ENCODE results near the gene CXCL17. TPM values are rescaled to one million over a fixed set of nuclear protein-coding genes. Genes with fewer than 3 reads are reported as not detected.

CXCL17 gene
- total RNA-seq, 2 experiments from 2014 or later = not detected

DNA sequence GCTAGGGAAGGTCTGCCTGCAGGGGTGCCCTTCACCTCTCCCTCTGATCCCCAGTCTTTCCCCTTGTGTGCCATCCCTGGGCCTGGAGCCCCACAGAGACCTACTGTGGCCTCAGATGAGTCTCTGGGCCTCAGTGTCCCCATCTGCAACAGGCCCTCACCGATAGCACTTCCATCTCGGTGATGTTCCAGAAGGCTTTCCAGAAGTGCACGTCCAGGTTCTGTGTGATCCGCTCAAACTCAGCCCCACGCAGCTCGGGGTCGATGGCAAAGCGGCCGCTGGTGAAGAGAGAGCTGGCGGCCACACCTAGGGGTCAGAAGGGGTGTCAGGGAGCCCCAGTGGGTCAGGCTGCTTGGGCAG is 35.0 kb downstream of the CXCL17 start:
- Mint-ChIP-seq H3K9me3 (ENCODE audit: insufficient read depth) (no peaks in the 10 kb centered on the region), H3K27me3 (ENCODE audit: low read depth) (no peaks in the 10 kb centered on the region), H3K36me3 (ENCODE audit: low read depth) (peaks cover 34% of the 10 kb centered on the region), H3K27ac (no peak overlapping the region), H3K4me1 (ENCODE audit: low read depth) (no peaks in the 10 kb centered on the region), H3K4me3 (no peak overlapping the region)
- ChIA-PET CTCF (interaction anchor here (1.5 kb wide), 1 partner anchor 13 kb away, joined by 3 read pairs; no protein-coding TSS in a partner anchor), POLR2A (no interaction called here)
- ATAC-seq = no peak
- DNase-seq = no peak

DNA sequence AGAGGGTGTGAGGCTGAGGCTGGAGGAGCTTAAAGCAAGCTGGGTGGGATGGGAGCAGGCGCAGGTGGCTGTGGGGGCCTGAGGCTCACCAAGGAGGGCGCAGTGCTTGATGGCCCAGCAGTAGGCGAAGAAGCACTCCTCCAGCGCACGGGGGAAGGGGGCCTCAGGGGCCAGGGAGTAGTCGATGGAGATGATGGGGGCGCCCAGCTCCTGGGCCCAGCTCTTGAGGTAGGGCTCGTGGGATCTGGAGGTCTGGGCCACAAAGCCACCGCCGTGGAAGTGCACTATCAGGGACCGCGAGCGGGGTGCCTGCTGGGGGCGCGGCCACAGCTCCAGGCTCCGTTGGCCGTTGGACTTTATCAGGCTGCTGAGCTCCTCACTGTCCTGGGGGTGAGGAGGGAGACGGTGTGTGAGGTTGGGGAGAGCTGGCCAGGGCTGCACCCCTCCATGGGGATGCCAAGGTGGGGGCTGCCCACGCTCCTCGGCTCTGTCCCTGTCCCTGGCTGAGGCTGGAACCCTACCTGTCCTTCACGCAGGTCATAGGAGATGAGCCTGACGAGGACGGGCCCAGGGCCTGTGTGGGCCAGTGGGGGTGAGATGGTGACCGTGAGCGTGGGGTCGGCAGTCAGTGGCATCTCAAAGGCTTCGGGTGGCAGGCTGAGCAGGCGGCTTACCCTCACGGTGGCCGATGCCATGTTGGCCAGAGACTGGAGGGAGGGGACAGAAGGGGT is 35.5 kb downstream of the CXCL17 start:
- ChIA-PET CTCF (interaction anchor here (1.5 kb wide), 1 partner anchor 13 kb away, joined by 3 read pairs; no protein-coding TSS in a partner anchor), POLR2A (interaction anchor here (0.7 to 0.8 kb wide), 2 partner anchors 10 to 12 kb away, joined by 4 read pairs; no protein-coding TSS in a partner anchor)
- no peak for DNase-seq
- H3K27ac Mint-ChIP-seq = no peak overlapping the region
- no peaks in the 10 kb centered on the region for H3K27me3 Mint-ChIP-seq (ENCODE audit: low read depth)
- H3K9me3 Mint-ChIP-seq (ENCODE audit: insufficient read depth) = no peaks in the 10 kb centered on the region
- no peak overlapping the region for H3K4me3 Mint-ChIP-seq
- H3K36me3 Mint-ChIP-seq (ENCODE audit: low read depth) = peaks cover 38% of the 10 kb centered on the region
- peaks cover 2% of the 10 kb centered on the region for H3K4me1 Mint-ChIP-seq (ENCODE audit: low read depth)
- no peak for ATAC-seq

DNA sequence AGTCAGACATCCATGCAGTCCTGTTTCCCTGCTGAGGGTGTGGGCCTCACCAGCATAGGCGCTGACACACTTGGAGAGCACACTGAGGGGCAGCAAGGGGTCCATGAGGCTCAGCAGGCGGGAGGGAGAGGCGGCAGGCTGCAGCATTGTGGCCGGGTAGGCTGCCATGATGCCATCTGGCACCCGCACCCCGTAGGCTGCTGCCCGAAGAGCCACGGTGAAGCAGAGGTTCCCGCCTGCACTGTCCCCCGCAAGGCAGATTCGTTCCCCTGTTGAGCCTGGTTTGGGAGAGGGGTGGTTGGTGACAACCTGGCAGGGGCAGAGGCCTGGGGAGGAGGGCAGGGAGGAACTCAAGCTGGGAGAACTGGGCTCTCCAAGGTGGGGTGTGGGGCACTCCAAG is 36.6 kb downstream of the CXCL17 start:
- peaks cover 11% of the 10 kb centered on the region for H3K4me1 Mint-ChIP-seq (ENCODE audit: low read depth)
- no peak for DNase-seq
- ATAC-seq = no peak
- H3K36me3 Mint-ChIP-seq (ENCODE audit: low read depth) = peaks cover 40% of the 10 kb centered on the region
- ChIA-PET CTCF (interaction anchor here (1.5 kb wide), 1 partner anchor 15 kb away, joined by 3 read pairs; no protein-coding TSS in a partner anchor), POLR2A (no interaction called here)
- no peak overlapping the region for H3K4me3 Mint-ChIP-seq
- no peaks in the 10 kb centered on the region for H3K27me3 Mint-ChIP-seq (ENCODE audit: low read depth)
- no peaks in the 10 kb centered on the region for H3K9me3 Mint-ChIP-seq (ENCODE audit: insufficient read depth)
- no peak overlapping the region for H3K27ac Mint-ChIP-seq

DNA sequence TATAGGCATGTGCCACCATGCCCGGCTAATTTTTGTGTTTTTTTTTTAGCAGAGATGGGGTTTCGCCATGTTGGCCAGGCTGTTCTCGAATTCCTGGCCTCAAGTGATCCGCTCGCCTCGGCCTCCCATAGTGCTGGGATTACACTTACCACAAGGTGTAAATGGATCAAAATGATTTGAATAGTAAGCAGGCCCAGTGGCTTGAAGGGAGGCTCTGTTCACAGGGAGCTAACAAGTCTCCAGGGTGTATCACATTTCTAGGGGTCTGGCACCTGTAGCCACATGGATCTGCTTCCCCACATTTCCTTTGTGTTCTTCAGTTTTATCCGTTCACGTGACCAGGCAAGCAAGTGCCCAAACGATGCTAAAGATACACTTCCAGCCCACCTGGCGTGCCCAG is 39.2 kb downstream of the CXCL17 start:
- peaks cover 22% of the 10 kb centered on the region for H3K4me1 Mint-ChIP-seq (ENCODE audit: low read depth)
- H3K9me3 Mint-ChIP-seq (ENCODE audit: insufficient read depth) = no peaks in the 10 kb centered on the region

DNA sequence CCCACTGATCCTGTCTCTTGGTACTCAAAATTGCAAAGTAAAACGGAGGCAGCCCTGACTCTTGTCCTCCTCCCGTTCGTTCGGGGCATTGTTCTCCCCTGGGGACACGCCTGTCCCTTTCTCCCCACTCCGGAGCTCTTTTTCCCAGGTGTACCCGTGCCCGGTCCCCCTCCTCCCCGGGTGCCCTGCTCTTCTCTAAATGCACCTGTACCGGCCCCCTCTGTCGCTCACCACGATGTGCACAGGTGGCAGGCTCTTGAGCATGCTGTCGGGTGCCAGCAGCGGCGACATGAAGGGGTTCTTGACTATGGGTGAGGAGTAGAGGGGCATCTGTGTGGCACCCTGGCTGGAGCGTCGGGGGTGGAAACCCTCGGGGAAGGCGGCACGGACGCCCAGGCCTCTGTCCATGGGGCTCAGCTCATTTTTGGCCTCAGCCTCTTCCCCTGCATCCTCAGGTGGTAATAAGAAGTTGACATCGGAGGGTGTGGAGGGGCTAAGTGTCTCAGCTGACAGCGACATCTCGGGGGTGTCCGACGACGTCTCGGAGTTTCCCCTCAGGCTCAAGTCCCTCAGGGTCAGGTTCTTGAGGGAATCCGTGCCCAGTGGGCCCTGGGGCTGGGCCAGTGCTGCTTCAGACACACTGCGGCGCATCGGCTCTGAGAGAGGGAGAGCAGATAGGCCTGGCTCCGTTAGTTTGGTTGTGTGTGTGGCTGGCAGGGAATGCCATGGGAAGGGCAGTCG is 40.2 kb downstream of the CXCL17 start:
- ChIA-PET POLR2A (no interaction called here), CTCF (interaction anchor here (1.1 to 2.4 kb wide), 5 partner anchors 15 to 298 kb away, joined by 3 to 10 read pairs (median 3); no protein-coding TSS in a partner anchor)
- no peak for ATAC-seq
- Mint-ChIP-seq H3K4me1 (ENCODE audit: low read depth) (peaks cover 28% of the 10 kb centered on the region), H3K4me3 (peak overlapping the region; percentile 69), H3K9me3 (ENCODE audit: insufficient read depth) (no peaks in the 10 kb centered on the region), H3K27me3 (ENCODE audit: low read depth) (no peaks in the 10 kb centered on the region), H3K36me3 (ENCODE audit: low read depth) (peaks cover 33% of the 10 kb centered on the region), H3K27ac (peak overlapping the region; percentile 46)
- no peak for DNase-seq

More for the DNA sequence above, 39.2 kb downstream of the CXCL17 start:
- H3K4me3 Mint-ChIP-seq = no peak overlapping the region
- no peak for ATAC-seq
- H3K27me3 Mint-ChIP-seq (ENCODE audit: low read depth) = no peaks in the 10 kb centered on the region
- H3K27ac Mint-ChIP-seq = no peak overlapping the region
- ChIA-PET POLR2A (interaction anchor here (0.6 to 0.8 kb wide), 2 partner anchors 18 to 19 kb away, joined by 3 read pairs; no protein-coding TSS in a partner anchor), CTCF (interaction anchor here (1.0 to 1.3 kb wide), 2 partner anchors 16 to 18 kb away, joined by 3 to 4 read pairs; no protein-coding TSS in a partner anchor)
- peaks cover 38% of the 10 kb centered on the region for H3K36me3 Mint-ChIP-seq (ENCODE audit: low read depth)
- DNase-seq = no peak

DNA sequence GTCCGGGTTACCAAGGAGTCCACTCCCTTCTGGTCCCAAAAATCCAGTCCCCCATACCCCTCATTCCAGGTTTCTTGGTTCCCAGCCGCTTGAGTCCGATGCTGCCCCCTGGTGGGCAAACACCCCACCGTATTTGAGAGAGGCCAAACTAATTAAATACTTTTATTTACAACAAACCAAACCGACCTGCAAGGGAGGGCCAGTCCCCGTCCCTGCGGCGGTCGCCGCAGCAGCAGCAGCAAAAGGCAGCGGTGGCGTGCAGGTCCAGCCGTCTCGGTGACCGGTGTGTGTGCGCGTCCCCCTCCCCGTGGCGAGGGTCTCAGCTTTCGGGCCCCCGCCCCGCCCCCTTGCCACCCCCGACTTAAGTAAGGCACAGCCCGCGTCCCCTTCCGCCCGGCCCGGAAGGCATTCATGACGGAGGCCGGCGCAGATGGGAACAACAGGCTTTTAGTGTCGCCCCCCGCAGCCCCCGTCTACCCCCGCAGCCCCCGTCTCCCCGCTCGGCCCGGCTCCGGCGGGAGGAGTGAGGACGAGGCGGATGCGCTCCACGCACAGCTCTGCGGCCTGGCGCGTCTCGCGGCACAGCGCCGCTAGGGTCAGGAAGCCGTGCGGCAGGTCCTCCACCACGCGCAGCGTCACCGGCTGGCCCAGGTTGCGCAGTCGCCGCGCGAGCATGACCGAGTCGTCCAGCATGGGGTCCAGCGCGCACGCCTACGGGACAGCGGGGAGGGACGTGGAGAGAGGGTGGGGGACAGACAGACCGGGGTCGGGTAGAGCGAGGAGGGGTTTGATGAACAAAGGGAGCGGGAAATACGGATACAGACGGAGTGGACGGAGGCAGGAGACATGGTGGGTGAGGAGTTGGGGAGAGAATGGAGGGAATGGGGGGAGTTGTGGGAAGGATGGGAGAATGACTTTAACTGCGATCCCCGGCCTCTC is 41.1 kb downstream of the CXCL17 start:
- POLR2A ChIA-PET = no interaction called here
- Mint-ChIP-seq H3K27me3 (ENCODE audit: low read depth) (no peaks in the 10 kb centered on the region), H3K4me1 (ENCODE audit: low read depth) (peaks cover 33% of the 10 kb centered on the region), H3K9me3 (ENCODE audit: insufficient read depth) (no peaks in the 10 kb centered on the region), H3K36me3 (ENCODE audit: low read depth) (peaks cover 25% of the 10 kb centered on the region), H3K4me3 (peak overlapping the region; percentile 69), H3K27ac (peak overlapping the region; percentile 63)
- DNase-seq (peak; percentile 78), ATAC-seq (peak; percentile 54)
- CTCF ChIA-PET = interaction anchor here (1.0 to 2.4 kb wide), 15 partner anchors 14 to 326 kb away, joined by 3 to 11 read pairs (median 4); partner anchors contain the start of gene ZNF574

DNA sequence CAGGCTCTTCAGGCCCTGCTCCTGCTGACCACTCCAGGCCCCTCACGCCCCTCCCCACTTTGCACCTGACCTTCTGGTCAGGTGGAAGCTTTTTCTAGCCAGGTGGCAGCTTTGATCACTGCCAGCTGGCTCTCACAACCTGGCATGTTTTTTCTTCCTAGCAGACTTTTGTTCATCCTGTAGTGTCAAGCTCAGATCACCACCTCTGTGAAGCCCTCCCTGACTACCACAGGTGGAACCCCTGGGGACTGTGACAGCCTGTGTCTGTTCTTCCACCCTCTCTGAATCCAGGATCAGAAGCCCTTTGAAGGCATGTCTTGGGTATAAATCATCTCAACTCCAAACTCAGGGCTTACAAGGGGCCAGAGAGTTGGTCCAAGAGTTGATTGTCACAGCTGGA is 42.3 kb downstream of the CXCL17 start:
- Mint-ChIP-seq H3K27me3 (ENCODE audit: low read depth) (no peaks in the 10 kb centered on the region), H3K4me3 (no peak overlapping the region), H3K27ac (no peak overlapping the region), H3K9me3 (ENCODE audit: insufficient read depth) (no peaks in the 10 kb centered on the region), H3K36me3 (ENCODE audit: low read depth) (peaks cover 22% of the 10 kb centered on the region), H3K4me1 (ENCODE audit: low read depth) (peaks cover 41% of the 10 kb centered on the region)
- CTCF ChIA-PET = interaction anchor here (0.9 to 2.4 kb wide), 13 partner anchors 8 to 324 kb away, joined by 3 to 11 read pairs (median 4); partner anchors contain the start of gene ZNF574
- ATAC-seq (no peak), DNase-seq (no peak)
- POLR2A ChIA-PET = no interaction called here

DNA sequence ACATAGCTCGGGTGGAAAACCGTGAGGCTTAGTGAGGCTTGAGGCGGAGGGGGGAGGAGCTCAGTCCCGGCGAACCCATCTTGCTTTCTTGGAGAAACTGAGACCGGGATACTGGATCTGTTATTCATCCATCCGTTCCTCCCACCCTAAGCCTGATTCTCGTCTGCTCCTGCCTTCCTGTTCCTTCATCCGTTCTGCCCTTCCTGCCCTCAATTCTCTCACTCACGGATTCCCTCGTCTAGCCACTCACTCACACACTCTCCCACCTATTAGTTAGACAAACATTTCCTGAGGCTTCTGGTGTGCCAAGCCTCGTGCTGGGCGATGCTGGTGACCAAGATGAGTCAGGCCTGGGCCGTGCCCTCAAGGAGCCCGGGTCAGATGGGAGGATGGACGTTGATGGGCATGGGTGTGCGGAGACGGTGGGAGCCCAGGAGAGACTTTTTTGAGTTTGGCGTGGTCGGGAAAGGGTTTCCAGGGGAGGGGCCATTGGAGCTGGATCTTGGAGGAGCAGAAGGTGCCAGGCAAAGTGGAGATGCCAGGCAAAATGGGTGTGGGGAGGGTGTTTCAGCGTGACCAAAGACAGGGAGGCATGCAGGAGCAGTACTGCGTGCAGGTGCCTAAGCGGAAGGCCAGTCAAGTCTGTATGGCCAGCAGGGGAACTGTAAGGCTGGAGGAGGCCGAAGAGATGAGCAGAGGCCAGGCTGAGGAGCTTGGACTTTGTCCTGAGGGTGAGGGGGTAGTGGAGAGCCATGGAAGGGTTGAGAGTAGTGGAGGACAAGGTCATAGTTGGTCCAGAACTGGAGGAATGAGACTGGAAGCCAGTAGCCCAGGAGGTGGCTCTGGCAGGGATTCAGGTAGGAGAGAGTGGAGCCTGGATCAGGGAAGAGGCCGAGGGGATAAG is 45.2 kb downstream of the CXCL17 start:
- Mint-ChIP-seq H3K27ac (peak overlapping the region; percentile 91), H3K4me3 (peak overlapping the region; percentile 92), H3K27me3 (ENCODE audit: low read depth) (peaks cover 3% of the 10 kb centered on the region), H3K4me1 (ENCODE audit: low read depth) (peaks cover 41% of the 10 kb centered on the region), H3K9me3 (ENCODE audit: insufficient read depth) (no peaks in the 10 kb centered on the region), H3K36me3 (ENCODE audit: low read depth) (peaks cover 6% of the 10 kb centered on the region)
- ATAC-seq (no peak), DNase-seq (no peak)
- CTCF ChIA-PET = interaction anchor here (0.9 to 2.0 kb wide), 8 partner anchors 11 to 1042 kb away, joined by 3 to 14 read pairs (median 6); no protein-coding TSS in a partner anchor
- POLR2A ChIA-PET = interaction anchor here (1.1 to 1.8 kb wide), 3 partner anchors 9 to 76 kb away, joined by 3 to 7 read pairs (median 4); no protein-coding TSS in a partner anchor

DNA sequence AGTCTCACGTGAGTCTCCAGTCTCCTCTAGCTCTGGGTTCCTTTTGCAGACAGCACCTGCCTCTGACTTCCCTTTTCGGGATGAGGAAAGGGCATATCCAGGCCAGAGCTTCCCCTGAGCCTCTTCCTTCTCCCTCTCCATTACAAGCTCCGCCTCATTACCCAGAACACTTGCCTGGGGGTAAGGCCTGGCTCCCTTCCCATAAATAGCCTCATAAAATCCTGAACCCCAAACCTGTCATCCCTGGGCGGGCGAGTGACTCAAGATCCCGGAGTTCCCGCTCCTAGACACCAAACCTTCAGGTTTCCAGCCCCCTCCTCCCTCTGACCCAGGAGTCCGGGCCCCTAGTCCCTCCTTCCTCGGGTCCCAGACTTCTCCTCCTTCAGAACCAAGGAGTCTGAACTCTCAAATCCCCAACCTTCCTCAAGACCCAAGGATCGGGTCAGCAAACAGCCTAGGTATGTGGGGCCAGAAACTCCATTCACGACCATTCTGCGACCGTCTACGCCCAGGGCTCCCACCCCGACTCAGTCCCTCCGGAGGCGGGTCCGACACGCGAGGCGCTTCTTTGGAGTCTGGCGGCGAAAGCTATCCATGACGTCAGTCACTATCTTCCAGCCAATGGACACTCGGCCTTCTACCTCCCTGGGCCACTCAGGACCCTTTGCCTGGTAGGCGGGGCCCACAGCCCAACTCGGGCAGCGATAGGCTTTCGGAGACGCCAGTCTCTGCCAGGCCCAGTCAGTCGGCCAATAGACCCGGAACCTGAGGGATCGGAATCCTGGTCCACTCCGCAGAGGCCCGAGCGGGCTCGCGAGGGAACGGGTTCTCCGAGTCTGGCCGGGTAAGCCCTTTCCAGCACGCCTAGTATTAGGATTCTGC is 46.1 kb downstream of the CXCL17 start:
- peak; percentile 98 for DNase-seq
- peaks cover 7% of the 10 kb centered on the region for H3K27me3 Mint-ChIP-seq (ENCODE audit: low read depth)
- no peaks in the 10 kb centered on the region for H3K9me3 Mint-ChIP-seq (ENCODE audit: insufficient read depth)
- peak; percentile 99 for ATAC-seq
- H3K27ac Mint-ChIP-seq = peak overlapping the region; percentile 91
- ChIA-PET CTCF (interaction anchor here (0.7 to 2.0 kb wide), 14 partner anchors 10 to 1043 kb away, joined by 3 to 14 read pairs (median 4); partner anchors contain the start of gene POU2F2), POLR2A (interaction anchor here (0.6 to 1.8 kb wide), 5 partner anchors 10 to 127 kb away, joined by 3 to 7 read pairs (median 4); no protein-coding TSS in a partner anchor)
- H3K4me1 Mint-ChIP-seq (ENCODE audit: low read depth) = peaks cover 32% of the 10 kb centered on the region
- peak overlapping the region; percentile 92 for H3K4me3 Mint-ChIP-seq
- H3K36me3 Mint-ChIP-seq (ENCODE audit: low read depth) = peaks cover 2% of the 10 kb centered on the region

All from activated CD8-positive, alpha-beta T cell treated with anti-CD3 and anti-CD28 coated beads, Interleukin-2, amount 10 ng/mL, durations not matched to agents 7 days and 5 days (primary cell).